Skeletal muscle satellite cell (primary cell): Measurements from ENCODE around the gene COBLL1.
A peak's percentile ranks its signal among the peaks of the same experiment; 100 is the strongest.

Source experiments
- H3K27me3 ChIP-seq: 2 replicates; pipeline ENCODE4 v1.7.0; 2013; ENCODE audit warnings: low read length; ENCODE audit not compliant: control insufficient read depth, insufficient read depth
- H3K36me3 ChIP-seq: 2 replicates; pipeline ENCODE4 v1.7.0; 2013; ENCODE audit warnings: mild to moderate bottlenecking, control low read depth, low read length; ENCODE audit not compliant: insufficient read depth
- H3K4me1 ChIP-seq: 2 replicates; pipeline ENCODE4 v1.7.0; 2013; ENCODE audit warnings: low read length; ENCODE audit not compliant: control insufficient read depth, insufficient read depth
- H3K4me2 ChIP-seq: 2 replicates; pipeline ENCODE4 v1.7.0; 2013; ENCODE audit warnings: mild to moderate bottlenecking, low read length
- H3K4me3 ChIP-seq: 2 replicates; pipeline ENCODE4 v1.7.0; 2013; ENCODE audit warnings: low read length
- H3K9ac ChIP-seq: 2 replicates; pipeline ENCODE4 v1.7.0; 2013; ENCODE audit warnings: mild to moderate bottlenecking, low read depth, low read length, moderate library complexity
- H3K9me3 ChIP-seq: replicated peaks from 2 replicates; pipeline ENCODE4 v1.7.0; 2013; ENCODE audit warnings: mild to moderate bottlenecking, control low read depth, low read length

Gene COBLL1

DNA sequence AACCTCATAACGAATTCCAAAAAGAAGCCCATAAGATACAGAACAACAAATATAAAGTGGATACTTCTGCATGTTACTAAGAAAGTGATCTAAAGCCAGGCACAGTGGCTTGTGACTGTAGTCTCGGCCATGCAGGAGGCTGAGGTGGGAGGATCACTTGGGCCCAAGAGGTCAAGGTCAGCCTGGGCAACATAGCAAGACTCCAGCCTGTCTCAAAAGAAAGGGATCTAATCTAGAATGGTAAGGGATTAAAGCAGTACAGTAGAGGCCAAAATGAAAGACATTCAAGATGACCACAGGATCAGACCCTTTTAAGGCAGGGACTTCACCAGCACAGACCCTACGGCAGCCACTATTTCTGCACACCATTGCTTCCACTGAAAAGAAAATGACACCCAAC lies 3.8 kb downstream of the COBLL1 start:
- Histone ChIP-seq H3K4me2 (no peak overlapping the region), H3K27me3 (no peaks in the 10 kb centered on the region), H3K9ac (no peak overlapping the region), H3K4me3 (no peak overlapping the region), H3K36me3 (no peaks in the 10 kb centered on the region), H3K4me1 (peaks cover 19% of the 10 kb centered on the region), H3K9me3 (no peaks in the 10 kb centered on the region)

DNA sequence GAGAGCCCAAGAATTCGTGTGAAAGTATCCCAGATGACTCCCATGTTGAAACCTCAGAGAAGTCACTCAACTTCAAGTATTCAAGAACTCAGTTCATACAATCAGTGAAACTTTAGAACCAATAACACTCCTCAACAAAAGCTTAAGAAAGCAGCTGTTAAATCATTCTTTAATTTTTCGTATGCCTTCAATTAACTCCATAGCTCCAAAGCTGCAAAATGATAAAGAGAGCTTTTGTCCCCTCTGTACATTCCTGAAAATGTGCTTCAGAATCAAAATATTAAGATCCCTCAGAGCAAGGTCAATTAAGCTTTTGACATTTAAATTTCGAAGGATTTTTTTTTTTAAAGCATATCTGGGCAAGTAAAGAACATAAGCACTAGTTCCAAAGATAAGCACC lies 4.7 kb downstream of the COBLL1 start:
- Histone ChIP-seq H3K36me3 (no peaks in the 10 kb centered on the region), H3K9me3 (no peaks in the 10 kb centered on the region), H3K4me1 (peaks cover 16% of the 10 kb centered on the region), H3K4me2 (no peak overlapping the region), H3K9ac (no peak overlapping the region), H3K4me3 (no peak overlapping the region), H3K27me3 (no peaks in the 10 kb centered on the region)

GRCh38 chr2:164835302-164835701 lies 6.3 kb downstream of the COBLL1 start:
- no peaks in the 10 kb centered on the region for H3K36me3 ChIP-seq
- no peak overlapping the region for H3K4me3 ChIP-seq
- H3K9me3 ChIP-seq: no peaks in the 10 kb centered on the region
- H3K9ac ChIP-seq: no peak overlapping the region
- H3K4me1 ChIP-seq: peaks cover 10% of the 10 kb centered on the region
- H3K4me2 ChIP-seq: no peak overlapping the region
- no peaks in the 10 kb centered on the region for H3K27me3 ChIP-seq

DNA sequence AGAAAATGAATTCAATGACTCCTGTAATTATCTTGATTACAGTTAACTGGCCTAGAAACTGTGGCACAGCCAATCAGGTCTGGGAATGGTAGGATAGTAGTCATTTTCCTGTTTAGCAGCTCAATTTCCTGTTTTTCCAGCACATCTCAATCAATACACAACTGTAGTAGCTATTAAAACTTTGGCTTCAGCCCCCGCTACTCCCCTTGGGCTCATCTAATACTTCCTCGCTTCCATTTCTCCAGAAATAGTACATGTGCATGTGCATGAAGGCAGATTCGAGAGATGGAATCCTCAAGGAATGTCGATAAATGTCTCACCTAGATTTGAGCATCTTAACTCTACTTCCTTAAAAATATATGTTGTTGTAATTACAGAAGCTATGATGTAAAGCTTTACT lies 9.7 kb downstream of the COBLL1 start:
- Histone ChIP-seq H3K9ac (no peak overlapping the region), H3K4me2 (no peak overlapping the region)

GRCh38 chr2:164831180-164831579 lies 10.4 kb downstream of the COBLL1 start:
- H3K9me3 ChIP-seq: no peaks in the 10 kb centered on the region
- H3K4me1 ChIP-seq: peaks cover 8% of the 10 kb centered on the region
- no peak overlapping the region for H3K9ac ChIP-seq
- H3K4me2 ChIP-seq: no peak overlapping the region
- H3K4me3 ChIP-seq: no peak overlapping the region
- no peaks in the 10 kb centered on the region for H3K36me3 ChIP-seq
- H3K27me3 ChIP-seq: no peaks in the 10 kb centered on the region

More for the DNA sequence above, 9.7 kb downstream of the COBLL1 start:
- no peak overlapping the region for H3K4me3 ChIP-seq
- H3K9me3 ChIP-seq: no peaks in the 10 kb centered on the region
- H3K36me3 ChIP-seq: no peaks in the 10 kb centered on the region
- no peaks in the 10 kb centered on the region for H3K27me3 ChIP-seq
- H3K4me1 ChIP-seq: peaks cover under 1% of the 10 kb centered on the region

DNA sequence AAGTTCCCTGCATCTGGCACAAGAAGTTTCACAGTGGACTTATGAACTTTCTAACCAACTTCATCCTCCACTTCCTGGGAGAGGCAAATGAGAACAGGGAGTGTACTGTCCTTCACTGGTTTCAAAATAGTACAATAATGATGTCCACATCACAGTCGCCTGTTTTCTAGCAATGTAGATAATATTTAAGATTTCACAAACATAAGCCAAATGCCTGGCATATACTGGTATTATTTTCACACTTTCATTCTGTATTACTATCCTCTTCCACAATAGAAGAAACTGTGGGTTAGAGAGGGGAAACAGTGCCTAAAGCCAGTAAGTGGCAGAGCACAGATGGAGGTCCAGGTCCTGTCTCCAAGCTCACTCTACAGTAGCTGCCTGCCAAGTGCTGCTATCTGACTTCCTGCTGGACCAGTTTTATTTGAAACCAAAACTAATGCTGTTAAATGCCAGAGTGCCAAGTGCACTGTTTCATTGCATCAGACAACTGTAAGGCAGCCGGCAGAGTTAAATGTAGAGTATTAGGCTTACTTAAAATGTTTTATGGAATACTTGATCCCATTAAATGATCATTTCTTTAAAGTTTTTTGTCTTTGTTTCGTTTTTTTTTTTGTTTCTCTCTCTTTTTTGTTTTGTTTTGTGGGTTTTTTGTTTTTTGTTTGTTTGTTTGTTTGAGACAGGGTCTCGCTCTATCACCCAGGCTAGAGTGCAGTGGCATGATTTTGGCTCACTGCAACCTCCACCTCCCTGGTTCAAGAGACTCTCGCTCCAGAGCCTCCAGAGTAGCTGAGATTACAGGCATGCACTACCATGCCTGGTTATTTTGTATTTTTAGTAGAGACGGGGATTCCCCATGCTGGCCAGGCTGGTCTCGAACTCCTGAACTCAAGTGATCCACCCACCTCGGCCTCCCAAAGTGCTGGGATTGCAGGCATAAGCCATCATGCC lies 15.1 kb downstream of the COBLL1 start:
- peak overlapping the region; percentile 47 for H3K4me2 ChIP-seq
- no peak overlapping the region for H3K4me3 ChIP-seq
- peaks cover 14% of the 10 kb centered on the region for H3K4me1 ChIP-seq
- H3K36me3 ChIP-seq: no peaks in the 10 kb centered on the region
- no peak overlapping the region for H3K9ac ChIP-seq
- no peaks in the 10 kb centered on the region for H3K9me3 ChIP-seq
- H3K27me3 ChIP-seq: no peaks in the 10 kb centered on the region

DNA sequence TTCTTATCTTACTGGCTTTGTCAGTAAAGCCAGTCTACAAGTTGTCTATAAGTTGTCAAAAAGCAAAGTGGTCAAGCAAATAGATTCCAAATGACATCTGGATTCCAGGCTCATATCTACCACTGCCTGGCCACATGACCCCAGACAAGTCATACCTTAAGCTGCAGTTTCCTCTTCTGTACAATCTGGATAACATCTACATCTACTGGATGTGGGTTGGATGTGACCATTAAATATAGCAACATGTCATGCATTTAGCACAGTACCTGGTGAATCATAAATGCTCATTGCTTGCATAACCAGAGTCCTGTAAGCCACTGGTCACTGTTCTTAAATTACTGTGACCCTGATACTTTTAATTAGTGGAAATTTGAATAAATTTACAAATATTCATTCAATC lies 16.8 kb downstream of the COBLL1 start:
- Histone ChIP-seq H3K4me2 (no peak overlapping the region), H3K27me3 (no peaks in the 10 kb centered on the region), H3K9ac (no peak overlapping the region)

GRCh38 chr2:164823126-164823525 lies 18.5 kb downstream of the COBLL1 start:
- H3K4me2 ChIP-seq: no peak overlapping the region
- no peaks in the 10 kb centered on the region for H3K36me3 ChIP-seq
- H3K9ac ChIP-seq: no peak overlapping the region
- no peaks in the 10 kb centered on the region for H3K9me3 ChIP-seq
- H3K4me1 ChIP-seq: peaks cover 14% of the 10 kb centered on the region
- H3K27me3 ChIP-seq: no peaks in the 10 kb centered on the region
- H3K4me3 ChIP-seq: no peak overlapping the region

More for the DNA sequence above, 16.8 kb downstream of the COBLL1 start:
- Histone ChIP-seq H3K4me3 (no peak overlapping the region), H3K4me1 (peaks cover 14% of the 10 kb centered on the region), H3K36me3 (no peaks in the 10 kb centered on the region), H3K9me3 (no peaks in the 10 kb centered on the region)

- H3K4me2 ChIP-seq: no peak overlapping the region
- H3K4me1 ChIP-seq: peaks cover 8% of the 10 kb centered on the region
- H3K9ac ChIP-seq: no peak overlapping the region
- H3K27me3 ChIP-seq: no peaks in the 10 kb centered on the region
- no peaks in the 10 kb centered on the region for H3K9me3 ChIP-seq
- H3K4me3 ChIP-seq: no peak overlapping the region
- no peaks in the 10 kb centered on the region for H3K36me3 ChIP-seq
Measured at GRCh38 chr2:164821338-164821737, 20.3 kb downstream of the COBLL1 start.

GRCh38 chr2:164818149-164819136 lies 23.2 kb downstream of the COBLL1 start:
- Histone ChIP-seq H3K4me3 (no peak overlapping the region), H3K9me3 (no peaks in the 10 kb centered on the region), H3K4me1 (no peaks in the 10 kb centered on the region), H3K9ac (no peak overlapping the region), H3K27me3 (no peaks in the 10 kb centered on the region), H3K36me3 (no peaks in the 10 kb centered on the region), H3K4me2 (no peak overlapping the region)

GRCh38 chr2:164816900-164817299 lies 24.7 kb downstream of the COBLL1 start:
- Histone ChIP-seq H3K4me1 (no peaks in the 10 kb centered on the region), H3K9ac (no peak overlapping the region), H3K36me3 (no peaks in the 10 kb centered on the region), H3K9me3 (no peaks in the 10 kb centered on the region), H3K4me2 (no peak overlapping the region), H3K4me3 (no peak overlapping the region), H3K27me3 (no peaks in the 10 kb centered on the region)
